ENCODE results near the gene TUBGCP2. TPM values are rescaled to one million over a fixed set of nuclear protein-coding genes. Genes with fewer than 3 reads are reported as not detected.

Gene TUBGCP2
- total RNA-seq, 1 experiment from 2014 or later = 93.7 TPM

GRCh38 chr10:133326745-133327650, 18.3 kb upstream of the TUBGCP2 start:
- H3K4me3 ChIP-seq (ENCODE audit: low read depth in 2 of 2, low read length in 2 of 2) = no peak overlapping the region
- BruUV-seq (replicated peaks) = no TSS peak
- DNase-seq (ENCODE audit: low read depth, low spot score) = no peak
- no peaks in the 10 kb centered on the region for H3K27me3 ChIP-seq (ENCODE audit: control insufficient read depth, insufficient read depth, low read length)
- POLR2A ChIA-PET = no interaction called here
- peaks cover 17% of the 10 kb centered on the region for H3K4me1 ChIP-seq (ENCODE audit: control insufficient read depth, insufficient read depth, low read length)
- in situ Hi-C loops (cut with HindIII; ENCODE audit: low pct_unique_long_range_greater_than_20kb, low sequenced_read_pairs) (no loop called here), intact Hi-C loops (cut with micrococcal nuclease; ENCODE audit: unreplicated experiment) (no loop called here)
- no peak for ATAC-seq
- TF ChIP-seq SIN3A (IDR thresholded peaks at IDR 0.05; ENCODE audit: borderline replicate concordance, insufficient read depth, low read depth, low read length) (no peak), CTCF (IDR thresholded peaks at IDR 0.05) (no peak), REST (IDR thresholded peaks at IDR 0.05; ENCODE audit: insufficient read depth in 1 of 2, low read depth in 2 of 2, low read length in 1 of 2) (no peak), TCF7L2 (IDR thresholded peaks at IDR 0.05; ENCODE audit: low read depth, low read length) (no peak), POLR2AphosphoS5 (IDR thresholded peaks at IDR 0.05; ENCODE audit: low read depth, low read length) (no peak)
- no peaks in the 10 kb centered on the region for H3K9me3 ChIP-seq (ENCODE audit: control insufficient read depth, insufficient read depth, low read depth, low read length)
- no peak overlapping the region for H3K27ac ChIP-seq (ENCODE audit: low read length)
- CTCF ChIA-PET = no interaction called here
- no peaks in the 10 kb centered on the region for H3K36me3 ChIP-seq (ENCODE audit: control insufficient read depth, insufficient read depth, low read length)

- POLR2A ChIA-PET = no interaction called here
- intact Hi-C loops (cut with micrococcal nuclease; ENCODE audit: unreplicated experiment) = no loop called here
- H3K9me3 ChIP-seq (ENCODE audit: control insufficient read depth, insufficient read depth, low read depth, low read length) = no peaks in the 10 kb centered on the region
- TF ChIP-seq REST (IDR thresholded peaks at IDR 0.05; ENCODE audit: insufficient read depth in 1 of 2, low read depth in 2 of 2, low read length in 1 of 2) = no peak
- no peak for TF ChIP-seq TCF7L2 (IDR thresholded peaks at IDR 0.05; ENCODE audit: low read depth, low read length)
- no peak for TF ChIP-seq CTCF (IDR thresholded peaks at IDR 0.05)
- no peak for TF ChIP-seq SIN3A (IDR thresholded peaks at IDR 0.05; ENCODE audit: borderline replicate concordance, insufficient read depth, low read depth, low read length)
- TF ChIP-seq POLR2AphosphoS5 (IDR thresholded peaks at IDR 0.05; ENCODE audit: low read depth, low read length) = no peak
- no peaks in the 10 kb centered on the region for H3K27me3 ChIP-seq (ENCODE audit: control insufficient read depth, insufficient read depth, low read length)
- no TSS peak for BruUV-seq (replicated peaks)
- no peaks in the 10 kb centered on the region for H3K36me3 ChIP-seq (ENCODE audit: control insufficient read depth, insufficient read depth, low read length)
- no peak for DNase-seq (ENCODE audit: low read depth, low spot score)
- peaks cover 17% of the 10 kb centered on the region for H3K4me1 ChIP-seq (ENCODE audit: control insufficient read depth, insufficient read depth, low read length)
- in situ Hi-C loops (cut with HindIII; ENCODE audit: low pct_unique_long_range_greater_than_20kb, low sequenced_read_pairs) = no loop called here
- peak overlapping the region; percentile 54 to 58 for H3K4me3 ChIP-seq (ENCODE audit: low read depth in 2 of 2, low read length in 2 of 2)
- ATAC-seq = no peak; the same call in 1 of the 2 replicates
- H3K27ac ChIP-seq (ENCODE audit: low read length) = 0 out of 2 replicates have a peak overlapping the region, but pooled peaks have one; percentile 17
- CTCF ChIA-PET = no interaction called here
These were observed 17.5 kb upstream of the TUBGCP2 start for GRCh38 chr10:133326223-133326551.
